ENCODE measurements around the gene GSG1L.

GSG1L gene

DNA sequence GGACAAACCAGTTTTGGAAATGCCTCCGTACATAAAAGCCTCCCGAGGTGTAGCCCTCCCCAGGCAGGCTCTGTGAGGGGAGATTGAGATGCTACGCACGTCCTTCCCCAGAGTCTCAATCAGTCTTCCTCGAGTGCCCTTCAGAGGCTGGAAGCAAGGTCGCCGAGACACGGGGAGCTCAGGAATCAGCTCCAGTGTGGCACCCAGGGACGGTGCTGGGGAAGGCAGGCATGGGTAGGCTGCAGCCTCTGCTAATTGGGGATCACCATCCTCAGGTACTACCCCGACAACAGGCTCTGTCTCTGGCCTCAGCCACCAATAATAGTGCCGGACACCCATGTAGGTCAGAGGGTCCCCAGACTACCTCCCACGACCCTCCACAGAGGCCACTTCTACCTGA lies 28.1 kb upstream of the GSG1L start:
- no peak for DNase-seq (ENCODE audit: low spot score)

- DNase-seq (ENCODE audit: low spot score) = peak; percentile 82
Measured at GRCh38 chr16:28090646-28091377, 27.3 kb upstream of the GSG1L start.

GRCh38 chr16:28089992-28090365 lies 26.5 kb upstream of the GSG1L start:
- DNase-seq (ENCODE audit: low spot score) = no peak

DNA sequence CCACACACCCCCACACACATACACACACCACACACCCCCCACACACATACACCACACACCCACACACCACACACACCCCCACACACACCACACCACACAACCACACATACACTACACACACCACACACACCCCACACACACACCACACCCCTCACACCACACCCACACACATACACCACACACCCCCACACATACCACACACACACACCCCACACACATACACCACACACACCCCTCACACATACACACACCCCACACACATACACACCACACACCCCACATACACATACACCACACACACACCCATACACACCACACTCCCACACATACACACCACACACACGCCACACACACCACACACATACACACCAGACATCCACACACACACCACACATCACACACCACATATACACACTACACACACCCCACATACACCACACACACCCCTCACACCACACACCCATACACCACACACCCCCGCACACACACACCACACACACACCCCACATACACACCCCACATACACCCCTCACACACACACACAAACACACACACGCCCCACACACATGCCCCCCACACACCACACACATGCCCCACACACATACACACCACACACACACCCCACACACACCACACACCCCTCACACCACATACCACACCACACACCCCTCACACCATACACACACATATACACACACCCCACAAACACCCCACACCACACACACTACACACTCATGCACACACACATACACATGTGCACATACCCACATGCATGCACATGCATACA lies 25.9 kb upstream of the GSG1L start:
- no peak for DNase-seq (ENCODE audit: low spot score)

DNA sequence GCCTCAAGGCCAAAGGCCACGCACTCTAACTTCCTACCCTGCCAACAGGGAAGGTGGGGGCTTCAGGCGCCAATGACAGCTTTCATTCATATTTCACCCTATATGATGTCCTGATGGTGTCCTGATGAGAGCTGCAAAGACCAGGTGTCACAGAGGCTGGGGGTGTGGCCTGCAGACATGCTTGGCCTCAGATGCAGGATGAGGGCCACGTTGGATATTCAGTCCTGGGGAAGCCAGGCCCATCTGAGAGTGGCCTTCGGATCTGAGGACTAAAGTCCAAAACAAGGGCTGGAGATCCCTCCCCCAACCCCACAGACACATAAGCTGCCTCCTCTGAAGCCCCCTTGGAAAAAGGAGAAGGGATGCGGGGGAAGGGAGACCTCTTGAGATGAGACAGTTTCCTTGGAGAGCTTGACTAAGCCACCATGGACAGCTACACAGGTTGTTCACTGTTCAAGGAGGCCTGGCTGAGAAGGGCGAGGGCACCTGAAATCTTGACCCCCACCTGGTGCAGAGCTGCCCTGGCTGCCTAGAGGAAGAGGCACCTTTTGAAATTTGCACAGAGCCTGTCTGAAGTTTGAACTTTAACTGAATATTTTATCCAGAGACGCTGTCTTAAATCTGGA lies 24.3 kb upstream of the GSG1L start:
- no peak for DNase-seq (ENCODE audit: low spot score)

GRCh38 chr16:28087140-28087660 lies 23.7 kb upstream of the GSG1L start:
- no peak for DNase-seq (ENCODE audit: low spot score)

DNA sequence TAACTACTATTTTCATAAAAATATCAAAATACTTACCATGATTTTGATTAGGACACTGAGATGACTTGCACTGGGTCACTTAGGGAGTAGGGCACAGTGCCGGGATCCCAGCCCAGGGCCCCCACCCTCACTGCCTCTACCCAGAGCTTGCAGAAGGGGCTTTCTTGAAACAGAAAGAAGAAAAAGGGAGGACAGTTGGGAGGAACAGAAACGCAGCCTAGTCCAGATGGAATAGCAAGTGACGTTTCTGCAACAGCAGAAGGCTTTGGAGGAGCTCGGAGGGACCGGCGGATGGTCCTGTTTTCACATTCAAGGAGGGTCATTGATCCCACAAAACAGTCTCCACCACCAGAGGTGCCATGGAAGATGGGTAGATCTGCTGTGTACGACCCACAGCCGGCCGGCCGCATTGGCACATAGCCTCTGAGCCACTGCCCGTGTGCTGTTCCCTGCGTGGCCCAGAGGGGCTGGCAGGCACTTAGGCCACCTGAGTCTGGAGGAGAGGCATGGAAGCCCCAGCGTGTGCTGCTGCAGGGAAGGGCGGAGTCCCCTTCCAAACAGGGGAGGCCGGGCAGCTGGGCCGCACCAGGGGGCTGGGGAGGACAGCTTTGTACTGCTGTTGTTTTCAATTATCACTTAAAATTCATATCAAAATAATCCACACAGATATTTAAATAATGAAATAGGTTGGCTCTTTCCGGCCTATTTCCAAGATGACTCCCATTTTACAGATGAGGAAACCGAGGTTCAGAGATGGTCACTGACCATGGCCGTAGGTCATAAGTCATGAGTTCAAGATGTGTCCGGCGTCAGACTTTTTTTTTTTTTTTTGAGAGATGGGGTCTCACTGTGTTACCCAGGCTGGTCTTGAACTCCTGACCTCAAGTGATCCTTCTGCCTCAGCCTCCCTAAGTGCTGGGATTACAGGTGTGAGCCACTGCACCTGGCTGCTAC lies 22.9 kb upstream of the GSG1L start:
- DNase-seq (ENCODE audit: low spot score) = no peak

- no peak for DNase-seq (ENCODE audit: low spot score)
Measured at GRCh38 chr16:28085389-28086171, 22.1 kb upstream of the GSG1L start.

- DNase-seq (ENCODE audit: low spot score) = no peak
Measured at GRCh38 chr16:28084209-28084608, 20.7 kb upstream of the GSG1L start.

- no peak for DNase-seq (ENCODE audit: low spot score)
Measured at GRCh38 chr16:28082624-28083023, 19.1 kb upstream of the GSG1L start.

- no peak for DNase-seq (ENCODE audit: low spot score)
Measured at GRCh38 chr16:28081391-28081968, 18.0 kb upstream of the GSG1L start.

DNA sequence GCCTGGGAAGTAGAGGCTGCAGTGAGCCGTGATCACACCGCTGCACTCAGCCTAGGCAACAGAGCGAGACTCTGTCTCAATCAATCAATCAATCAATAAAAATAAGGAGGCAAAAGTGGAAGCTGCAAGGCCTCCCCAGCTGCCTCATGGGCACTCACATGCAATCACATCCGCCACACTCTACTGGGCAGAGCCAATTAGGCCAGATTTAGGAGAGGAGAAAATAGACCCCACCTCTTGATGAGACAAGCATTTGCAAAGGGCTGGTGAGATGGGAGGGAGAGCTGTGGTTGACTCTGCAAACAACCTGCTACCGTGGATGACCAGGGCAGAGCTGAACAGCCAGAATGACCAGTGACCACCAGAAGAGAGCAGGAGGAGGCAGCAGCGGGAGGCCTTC lies 14.7 kb upstream of the GSG1L start:
- no peak for DNase-seq (ENCODE audit: low spot score)

GRCh38 chr16:28073836-28074235 lies 10.3 kb upstream of the GSG1L start:
- no peak for DNase-seq (ENCODE audit: low spot score)

DNA sequence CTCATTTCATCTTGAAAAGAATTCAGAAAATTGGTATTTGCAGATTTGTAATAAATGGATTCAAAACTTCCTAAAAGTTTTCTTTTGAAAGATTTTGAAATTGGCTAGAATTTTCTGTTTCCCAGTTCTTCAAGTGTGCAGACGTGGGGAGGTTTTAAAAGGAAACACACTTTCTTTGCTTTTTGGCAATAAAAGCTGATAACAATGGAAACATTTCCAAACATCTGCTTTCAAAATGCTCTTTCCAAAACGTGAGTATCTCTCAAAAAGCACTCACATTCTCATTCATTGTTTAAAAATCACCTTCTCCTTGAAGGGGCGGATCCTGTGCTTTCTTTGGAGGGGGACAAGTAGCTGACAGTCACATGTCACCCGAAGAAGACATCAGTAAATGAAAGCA lies 8.6 kb upstream of the GSG1L start:
- DNase-seq (ENCODE audit: low spot score) = no peak

DNA sequence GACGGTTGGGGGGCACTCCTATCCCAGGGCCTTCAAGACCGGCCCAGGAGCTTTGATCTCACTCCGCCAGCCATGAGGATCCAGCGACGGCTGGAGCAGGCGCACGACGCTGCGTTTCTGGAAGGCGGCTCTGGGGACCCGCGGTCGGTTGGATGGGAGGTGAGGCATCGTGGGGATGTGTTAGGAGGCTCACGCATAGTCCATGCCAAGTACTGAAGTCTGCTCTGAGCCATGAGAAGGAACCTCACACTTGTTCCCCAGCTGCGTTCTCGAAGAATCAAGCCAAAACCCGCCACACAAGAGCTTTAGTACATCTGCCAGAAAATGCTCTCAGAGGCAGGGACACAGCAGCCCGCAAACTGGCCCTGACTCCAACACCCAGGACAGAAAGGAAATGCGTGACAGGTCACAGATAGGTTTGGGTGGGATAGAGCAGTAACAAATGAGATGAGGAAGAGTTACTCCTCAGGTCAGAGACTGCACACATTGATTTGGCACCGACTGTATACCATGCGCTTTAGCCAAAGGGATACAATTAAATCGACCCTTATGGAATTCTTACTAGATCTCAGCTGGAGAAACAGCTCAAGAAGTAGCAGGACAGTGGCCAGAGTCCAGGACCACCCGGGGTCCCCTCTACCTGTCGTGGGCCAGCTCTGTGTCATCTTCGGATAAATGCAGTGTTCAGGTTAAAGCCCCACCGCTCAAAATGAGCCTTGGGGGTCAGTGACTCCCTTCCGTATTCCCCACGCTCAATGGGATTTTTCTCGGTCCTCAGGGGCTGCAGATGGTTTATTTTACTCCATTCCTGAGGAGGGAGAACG lies 6.7 kb upstream of the GSG1L start:
- no peak for DNase-seq (ENCODE audit: low spot score)

- no peak for DNase-seq (ENCODE audit: low spot score)
Measured at GRCh38 chr16:28068976-28069375, 5.5 kb upstream of the GSG1L start.

- peak; percentile 29 for DNase-seq (ENCODE audit: low spot score)
Measured at GRCh38 chr16:28067604-28068379, 4.3 kb upstream of the GSG1L start.

DNA sequence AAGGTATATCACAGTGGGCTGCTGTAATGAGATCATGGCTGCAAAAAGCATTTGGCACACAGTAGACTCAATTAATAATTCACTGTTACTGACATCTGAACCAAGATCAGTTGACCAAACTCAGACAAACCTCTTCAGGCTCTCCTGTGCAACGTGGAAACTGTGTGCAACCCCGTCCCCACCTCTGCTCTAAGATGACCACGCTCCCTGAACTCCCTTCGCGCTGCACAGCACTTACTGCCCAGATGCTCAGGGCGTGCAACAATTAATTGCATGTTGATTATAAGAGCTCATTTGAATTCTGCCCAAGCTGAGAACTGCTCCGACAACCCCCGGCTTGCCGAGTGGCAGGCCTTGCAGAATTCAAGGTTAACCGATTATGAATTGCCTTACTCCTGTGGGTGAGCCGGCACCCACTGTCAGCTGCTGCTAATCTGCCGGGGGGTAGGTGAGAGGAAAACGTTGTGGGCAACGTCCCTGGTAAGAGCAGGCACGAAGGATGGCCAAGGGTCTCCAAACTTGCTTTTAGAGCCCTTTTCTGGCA lies 1.3 kb upstream of the GSG1L start:
- DNase-seq (ENCODE audit: low spot score) = no peak

DNA sequence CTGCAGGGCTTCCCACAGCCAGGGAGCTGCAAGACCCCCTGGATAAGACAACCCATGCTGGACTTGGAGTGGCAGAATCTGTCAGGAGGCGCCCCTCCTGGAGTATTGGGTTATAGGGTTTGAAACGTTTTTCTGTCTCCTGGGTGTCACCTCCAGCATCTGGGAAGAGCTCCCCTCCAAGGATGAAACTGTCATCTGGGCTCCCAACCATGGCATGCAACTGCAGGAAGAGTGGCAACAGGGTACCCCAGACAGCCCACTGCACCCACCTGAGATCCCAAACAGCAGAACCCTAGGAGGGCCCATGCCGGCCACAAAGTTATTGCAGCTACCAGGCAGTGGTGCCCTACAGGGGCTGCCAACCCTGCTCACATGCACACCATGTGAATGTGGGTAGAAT lies 636 bp upstream of the GSG1L start:
- DNase-seq (ENCODE audit: low spot score) = no peak

Measured in kidney tubule cell (primary cell).